NCI-H2081 treated with DMSO at 0.1 percent for 48 hours (cell line): ENCODE measurements around the gene TBX21.
A peak's percentile ranks its signal among the peaks of the same experiment; 100 is the strongest.

Source experiments
- DNase-seq: peaks from one replicate; lab custom pipeline; 2025; lab: John Stamatoyannopoulos, UW

The TBX21 gene, protein sequence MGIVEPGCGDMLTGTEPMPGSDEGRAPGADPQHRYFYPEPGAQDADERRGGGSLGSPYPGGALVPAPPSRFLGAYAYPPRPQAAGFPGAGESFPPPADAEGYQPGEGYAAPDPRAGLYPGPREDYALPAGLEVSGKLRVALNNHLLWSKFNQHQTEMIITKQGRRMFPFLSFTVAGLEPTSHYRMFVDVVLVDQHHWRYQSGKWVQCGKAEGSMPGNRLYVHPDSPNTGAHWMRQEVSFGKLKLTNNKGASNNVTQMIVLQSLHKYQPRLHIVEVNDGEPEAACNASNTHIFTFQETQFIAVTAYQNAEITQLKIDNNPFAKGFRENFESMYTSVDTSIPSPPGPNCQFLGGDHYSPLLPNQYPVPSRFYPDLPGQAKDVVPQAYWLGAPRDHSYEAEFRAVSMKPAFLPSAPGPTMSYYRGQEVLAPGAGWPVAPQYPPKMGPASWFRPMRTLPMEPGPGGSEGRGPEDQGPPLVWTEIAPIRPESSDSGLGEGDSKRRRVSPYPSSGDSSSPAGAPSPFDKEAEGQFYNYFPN

GRCh38 chr17:47733047-47733673 lies at the start of gene TBX21:
Gene TBX21 (plus strand): TSS chr17:47733236. CDS start chr17:47733455, 219 bp downstream.
- peak; percentile 14 for DNase-seq

DNA sequence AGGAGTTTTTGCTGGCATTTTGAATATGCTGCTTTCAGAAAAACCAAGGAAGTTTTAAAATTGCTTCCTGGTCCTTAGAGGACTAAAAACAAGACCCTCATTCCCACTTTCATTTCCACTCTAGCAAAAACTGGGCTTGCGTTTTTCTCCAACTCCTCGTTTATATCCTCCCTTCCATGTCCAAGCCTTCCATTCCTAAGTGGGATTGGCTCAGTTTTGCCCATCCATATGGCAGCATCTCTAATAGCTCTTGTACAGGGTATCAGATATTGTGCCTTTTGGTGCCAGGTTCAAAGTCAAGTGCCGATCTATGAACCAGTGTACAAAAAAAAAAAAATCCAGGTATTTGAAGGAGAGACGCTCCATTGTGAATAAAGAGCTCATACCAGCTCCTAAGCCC lies 49.0 kb upstream of the TBX21 start:
- DNase-seq: no peak

GRCh38 chr17:47684535-47685193 lies 48.4 kb upstream of the TBX21 start:
- DNase-seq: no peak

DNA sequence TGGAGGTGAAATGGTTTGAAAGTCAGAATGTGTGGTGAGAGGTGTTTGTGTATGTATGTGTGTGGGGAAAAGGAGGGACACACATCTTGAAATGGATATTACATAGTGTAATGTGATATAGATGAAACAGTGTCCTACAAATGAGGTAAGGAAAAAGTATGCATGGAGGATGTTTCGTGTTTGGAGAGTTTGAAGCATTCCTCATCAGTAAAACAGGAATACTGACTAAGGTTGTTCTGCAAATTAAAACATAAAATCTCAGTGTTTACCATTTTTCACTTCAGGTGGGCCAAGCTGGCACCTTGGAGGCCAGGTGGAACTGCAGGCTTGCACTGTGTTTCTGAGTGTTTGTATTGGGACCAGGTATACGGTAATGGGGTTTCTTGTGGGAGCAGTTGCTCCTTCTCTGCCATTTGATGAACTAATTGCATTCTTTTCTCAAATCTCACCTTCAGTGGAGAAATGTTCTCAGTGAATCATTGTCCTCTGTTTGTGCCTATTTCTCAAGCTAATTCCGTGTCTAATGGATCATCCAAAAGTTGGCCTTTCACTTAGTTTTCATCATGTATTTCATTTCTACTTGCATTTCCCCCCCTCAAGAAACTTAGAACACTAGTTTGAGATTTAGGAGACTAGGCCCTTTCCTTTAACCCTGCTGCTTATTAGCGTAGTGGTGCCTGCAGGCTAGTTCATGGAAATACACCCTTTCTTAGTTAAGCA lies 47.3 kb upstream of the TBX21 start:
- no peak for DNase-seq

DNA sequence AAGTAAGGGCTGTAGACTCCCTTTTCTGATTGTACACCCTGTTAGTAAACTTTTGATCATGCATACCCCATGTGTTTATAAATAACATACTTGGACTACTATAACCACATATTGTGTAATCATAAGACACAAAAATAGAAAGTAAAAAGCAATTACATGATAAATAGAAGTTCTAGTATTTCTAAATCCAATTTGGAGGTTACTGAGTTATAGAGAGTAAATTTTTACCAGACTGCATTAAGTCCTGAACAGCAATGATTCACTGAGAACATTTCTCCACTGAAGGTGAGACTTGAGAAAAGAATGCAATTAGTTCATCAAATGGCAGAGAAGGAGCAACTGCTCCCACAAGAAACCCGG lies 46.8 kb upstream of the TBX21 start:
- DNase-seq: no peak

DNA sequence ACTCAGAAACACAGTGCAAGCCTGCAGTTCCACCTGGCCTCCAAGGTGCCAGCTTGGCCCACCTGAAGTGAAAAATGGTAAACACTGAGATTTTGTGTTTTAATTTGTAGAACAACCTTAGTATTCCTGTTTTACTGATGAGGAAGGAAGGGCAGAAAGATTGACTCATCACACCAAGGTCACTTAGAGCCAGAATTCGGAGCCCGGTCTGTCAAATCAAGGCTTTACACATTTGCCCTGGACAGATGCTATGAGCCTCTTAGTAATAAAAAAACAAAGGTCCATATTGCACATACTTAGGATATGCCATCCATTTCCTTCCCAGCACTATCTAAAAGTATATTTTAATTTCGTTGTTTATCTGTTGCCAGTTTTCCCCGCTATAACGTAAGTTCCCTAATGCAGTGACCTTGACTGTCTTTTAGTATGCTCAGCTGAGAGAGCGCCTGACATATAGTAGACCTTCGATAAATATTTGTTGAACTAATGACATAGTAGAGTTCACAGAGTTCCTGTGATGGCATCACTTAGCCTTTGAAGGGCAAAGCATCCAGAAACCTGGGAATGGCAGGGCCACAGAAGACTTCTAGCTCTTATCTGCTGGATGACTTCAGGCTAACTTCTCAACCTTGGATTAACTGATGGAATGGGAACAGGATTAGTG lies 46.2 kb upstream of the TBX21 start:
- no peak for DNase-seq

- no peak for DNase-seq
Measured at GRCh38 chr17:47687328-47687690, 45.7 kb upstream of the TBX21 start.

DNA sequence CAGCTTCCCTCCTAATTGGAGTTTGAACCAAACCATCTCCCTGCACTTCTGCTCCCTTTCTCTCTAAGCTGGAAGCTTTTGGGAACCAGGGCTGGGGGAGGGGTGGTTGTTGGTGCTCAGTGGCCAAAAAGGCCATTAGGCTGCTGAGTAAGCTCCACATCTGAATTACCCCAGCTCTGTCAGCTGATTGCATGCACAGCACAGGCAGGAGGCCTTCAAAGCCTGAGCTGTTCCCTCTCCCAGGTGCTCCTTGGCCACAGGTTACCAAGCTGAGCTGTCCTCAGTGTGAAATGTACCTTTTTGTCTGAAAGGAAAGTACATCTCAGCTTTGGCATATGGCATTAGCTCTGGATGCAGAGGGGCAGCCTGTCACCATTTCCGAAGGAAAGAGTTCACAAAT lies 45.3 kb upstream of the TBX21 start:
- no peak for DNase-seq

- no peak for DNase-seq
Measured at GRCh38 chr17:47690121-47690520, 42.9 kb upstream of the TBX21 start.

DNA sequence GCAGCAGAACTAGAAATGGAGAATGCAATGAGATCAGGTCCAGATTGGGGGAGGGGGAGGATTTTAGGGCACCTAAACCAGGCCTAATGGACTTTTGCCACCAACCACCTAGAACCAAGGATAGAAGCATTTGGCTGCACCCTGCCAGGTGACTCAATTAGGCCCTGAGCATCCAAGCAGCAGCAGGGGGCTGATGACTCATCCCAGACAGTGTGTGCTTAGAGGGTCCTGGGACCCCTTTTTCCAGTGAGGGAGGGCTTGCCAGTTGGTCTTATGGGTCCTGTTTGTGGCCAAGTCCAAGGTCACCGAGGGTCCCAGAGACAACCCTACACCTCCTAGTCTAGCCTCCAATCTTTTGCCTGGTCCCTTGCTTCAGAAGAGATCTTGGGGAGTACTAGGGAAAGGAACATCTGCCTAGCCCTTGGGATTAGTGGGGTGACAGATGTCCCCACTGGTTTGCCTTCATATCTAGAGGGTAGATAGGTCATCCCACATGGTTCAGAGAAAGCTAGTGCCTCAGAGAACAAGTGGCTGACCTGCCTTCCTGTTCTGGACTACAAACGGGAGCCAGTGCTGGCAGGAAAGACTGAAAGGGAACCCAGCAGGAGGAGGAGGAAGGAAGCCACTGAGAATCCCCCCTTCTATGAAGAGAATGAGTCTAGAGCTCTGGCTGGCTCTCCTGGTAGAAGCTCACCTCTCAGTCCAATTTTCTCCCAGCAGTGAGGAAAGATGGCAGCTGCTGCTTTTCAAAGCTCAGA lies 40.7 kb upstream of the TBX21 start:
- no peak for DNase-seq

DNA sequence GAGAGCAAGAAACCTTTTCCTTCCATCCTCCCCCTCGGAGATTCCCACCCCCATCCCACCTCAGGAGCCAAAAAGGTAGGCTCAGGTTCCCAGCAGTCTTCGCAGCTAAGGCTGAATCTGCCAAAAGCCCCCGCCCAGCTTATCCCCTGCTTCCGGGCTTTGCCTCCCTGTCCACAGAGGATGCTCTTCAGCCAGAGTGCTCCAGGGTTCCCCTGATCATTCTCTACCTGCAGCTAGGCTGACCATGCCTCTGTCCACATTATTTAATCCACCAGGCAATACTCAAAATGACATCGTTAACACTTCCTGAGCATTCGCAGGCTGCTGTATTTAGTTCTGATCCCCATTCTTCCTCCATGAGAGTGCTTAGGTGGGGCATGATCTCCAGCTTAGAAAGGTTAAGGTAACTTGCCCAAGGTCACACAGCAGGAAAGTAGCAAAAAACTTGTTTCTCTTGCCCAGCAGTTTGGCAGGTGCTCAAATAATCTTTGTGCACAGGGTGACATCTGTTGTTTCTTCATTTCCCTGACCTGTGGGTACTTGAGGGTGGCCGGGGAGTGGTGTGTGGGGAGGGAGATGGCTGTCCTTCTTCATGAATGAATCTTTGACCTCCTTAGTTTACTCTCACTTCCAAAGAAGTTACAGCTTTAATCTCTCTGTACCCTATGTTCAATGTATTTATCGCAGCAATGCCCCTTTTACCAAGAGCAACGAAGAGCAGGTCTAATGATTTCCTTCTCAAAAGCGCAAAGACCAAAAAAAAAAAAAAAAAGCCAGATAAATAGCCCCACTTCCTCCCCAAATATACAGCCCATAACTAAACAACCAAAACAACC lies 39.9 kb upstream of the TBX21 start:
- no peak for DNase-seq

DNA sequence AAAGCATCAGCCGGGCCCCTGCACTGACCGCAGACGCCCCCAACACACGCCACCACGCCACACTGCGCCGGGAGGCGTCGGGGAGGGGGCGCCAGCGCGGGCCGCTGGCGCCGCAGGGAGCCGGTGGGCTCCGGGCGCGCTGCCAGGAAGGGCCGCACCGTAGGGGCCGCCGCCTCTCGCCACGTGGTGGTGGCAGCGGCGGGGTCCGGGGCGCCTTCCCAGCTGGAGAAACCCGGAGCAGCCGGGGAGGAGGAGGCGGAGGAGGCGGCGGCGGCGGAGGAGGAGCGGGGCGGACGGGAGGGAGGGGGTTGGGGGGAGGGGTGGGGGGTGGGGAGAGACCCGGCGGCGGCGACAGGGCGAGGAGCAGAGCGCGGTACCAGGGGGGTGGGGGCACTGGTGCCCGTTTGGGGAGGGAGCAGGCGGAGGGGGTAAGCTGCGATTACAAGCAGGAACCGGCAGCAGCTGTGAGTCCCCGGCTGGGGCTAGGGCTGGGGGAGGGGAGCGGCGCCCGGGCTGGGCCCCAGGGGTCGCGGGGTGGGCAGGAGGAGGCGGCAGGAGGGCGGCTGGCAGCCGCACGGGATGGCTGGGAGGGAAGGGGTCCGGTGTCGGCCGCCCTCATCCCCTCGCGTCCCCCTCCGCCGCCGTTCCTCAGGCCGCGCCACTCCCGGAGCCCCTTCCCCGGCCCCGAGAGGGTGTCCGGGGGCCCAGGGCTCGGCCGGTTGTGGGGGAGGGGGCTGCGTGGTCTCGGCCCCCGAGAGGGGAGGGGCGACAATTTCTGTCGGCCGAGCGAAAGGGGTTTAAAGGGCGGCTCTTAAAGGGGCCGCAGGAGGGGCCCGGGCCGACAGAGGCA lies 39.1 kb upstream of the TBX21 start, which contains the start of gene TBKBP1:
TBKBP1 (plus strand) TSS at position 431 of the 850 bp plus-strand sequence. CDS start 1,952 bp downstream, outside the sequence.
- DNase-seq: no peak

GRCh38 chr17:47694581-47695428 lies 38.2 kb upstream of the TBX21 start:
- DNase-seq: no peak

DNA sequence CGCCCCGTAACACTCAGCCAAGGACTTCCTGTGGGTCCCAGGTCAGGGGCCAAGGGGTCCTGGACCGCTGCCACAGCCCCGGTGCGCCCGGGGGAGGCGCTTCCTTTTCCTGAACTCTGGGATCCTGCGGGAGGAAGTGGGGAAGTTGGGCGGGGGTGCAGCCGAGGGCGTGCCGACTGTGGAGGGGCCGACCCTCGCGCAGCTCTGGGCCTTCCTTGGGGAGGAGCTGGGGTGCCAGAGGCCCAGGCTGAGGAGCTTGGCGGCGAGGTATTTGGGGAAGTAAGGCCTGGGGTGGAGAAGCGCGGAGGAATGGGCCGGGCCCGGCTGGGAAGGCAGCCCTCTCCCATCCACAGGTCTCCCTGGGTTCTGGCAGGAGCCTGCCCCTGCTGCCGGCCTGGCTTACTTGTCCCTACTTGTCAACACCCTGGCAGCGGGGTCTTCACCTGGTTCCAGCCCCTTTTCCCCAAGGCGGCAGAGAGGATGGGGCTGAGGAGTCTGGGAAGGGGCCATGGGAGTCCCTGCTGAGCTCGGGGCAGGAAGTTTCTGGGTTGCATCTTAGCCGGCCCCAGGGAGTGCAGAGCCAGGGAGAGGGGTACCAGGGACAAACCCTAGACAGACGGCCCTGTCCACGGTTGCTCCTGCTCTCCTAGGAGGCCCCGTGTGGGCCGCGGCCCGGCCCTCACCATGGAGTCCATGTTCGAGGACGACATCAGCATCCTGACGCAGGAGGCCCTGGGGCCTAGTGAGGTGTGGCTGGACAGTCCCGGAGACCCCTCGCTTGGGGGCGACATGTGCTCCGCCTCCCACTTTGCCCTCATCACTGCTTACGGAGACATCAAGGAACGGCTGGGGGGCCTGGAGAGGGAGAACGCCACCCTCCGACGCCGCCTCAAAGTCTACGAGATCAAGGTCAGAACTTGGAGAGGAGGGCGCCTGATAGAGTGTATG lies 37.3 kb upstream of the TBX21 start:
- DNase-seq: no peak

DNA sequence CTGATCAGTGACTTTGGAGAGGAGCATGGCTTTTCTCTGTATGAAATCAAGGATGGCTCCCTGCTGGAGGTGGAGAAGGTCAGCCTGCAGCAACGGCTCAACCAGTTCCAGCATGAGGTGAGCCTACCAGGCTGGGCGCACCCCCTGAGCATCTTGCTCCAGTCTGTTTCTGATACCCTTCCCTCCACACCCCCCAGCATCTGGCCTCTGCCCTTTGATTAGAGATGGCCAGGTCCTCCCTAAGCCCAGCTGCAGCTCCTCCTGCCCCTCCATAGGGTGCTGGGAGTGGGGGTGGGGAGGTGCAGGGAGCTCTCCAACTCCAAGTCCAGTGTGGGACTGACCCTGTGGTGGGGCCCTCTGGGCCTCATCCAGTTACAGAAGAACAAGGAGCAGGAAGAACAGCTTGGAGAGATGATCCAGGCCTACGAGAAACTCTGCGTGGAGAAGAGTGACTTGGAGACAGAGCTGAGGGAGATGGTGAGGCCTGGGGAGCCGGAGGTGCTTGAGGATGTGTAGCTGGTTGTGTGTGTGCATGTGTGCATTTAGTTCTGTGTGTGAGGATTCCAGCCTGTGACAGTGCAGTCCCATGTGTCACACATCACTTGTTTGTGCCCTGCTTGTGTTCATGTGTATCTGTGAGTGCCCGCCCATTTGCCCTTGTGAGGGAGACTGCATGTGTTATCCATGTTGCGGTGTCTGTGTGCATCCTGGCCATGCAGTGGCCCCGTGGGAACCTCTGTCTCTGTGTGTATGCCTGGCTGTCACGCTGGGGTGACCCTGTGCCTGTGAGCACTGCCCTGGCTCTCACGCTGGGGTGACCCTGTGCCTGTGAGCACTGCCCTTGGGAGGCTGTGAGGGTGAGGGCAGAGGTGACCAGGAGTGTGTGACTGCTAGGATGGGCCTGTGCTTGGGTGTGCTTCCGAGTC lies 36.1 kb upstream of the TBX21 start:
- DNase-seq: no peak
